Fibroblast of skin of scalp (primary cell): ENCODE measurements around the gene RIF1.
"Not testable (repeated sequence)": the region's sequence is repeated elsewhere in the genome, so short reads cannot be mapped to it uniquely, and the experiment has no call there.

Experiments used
- DNase-seq: peaks from one replicate; pipeline ENCODE4 v3.0.0-alpha.2; 2013

Gene RIF1

DNA sequence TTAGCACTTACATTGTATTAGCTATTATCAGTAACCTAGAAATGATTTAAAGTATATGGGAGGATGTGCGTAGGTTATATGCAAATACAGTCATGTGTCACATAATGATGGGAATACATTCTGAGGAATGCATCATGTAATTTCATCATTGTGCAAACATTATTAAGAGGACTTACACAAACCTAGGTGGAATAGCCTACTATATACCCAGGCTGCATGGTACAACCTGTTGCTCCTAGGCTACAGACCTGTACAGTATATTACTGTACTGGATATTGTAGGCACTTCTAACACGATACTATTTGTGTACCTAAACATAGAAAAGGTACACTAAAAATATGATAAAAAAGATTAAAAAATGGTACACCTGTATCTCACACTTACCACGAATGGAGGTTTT lies 7.9 kb downstream of the RIF1 start:
- no peak for DNase-seq

DNA sequence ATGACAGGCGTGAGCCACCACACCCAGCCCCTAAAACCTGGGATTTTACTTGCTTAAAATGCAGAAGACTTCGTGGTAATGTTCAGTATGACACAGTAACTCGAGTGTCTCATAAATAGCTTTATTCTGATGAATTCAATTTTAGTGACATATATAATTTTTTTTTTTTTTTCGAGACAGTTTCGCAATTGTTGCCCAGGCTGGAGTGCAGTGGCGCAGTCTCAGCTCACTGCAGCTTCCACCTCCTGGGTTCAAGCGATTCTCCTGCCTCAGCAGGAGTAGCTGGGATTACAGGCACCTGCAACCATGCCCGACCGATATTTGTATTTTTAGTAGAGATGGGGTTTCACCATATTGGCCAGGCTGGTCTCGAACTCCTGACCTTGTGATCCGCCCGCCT lies 12.0 kb downstream of the RIF1 start:
- DNase-seq = not testable (repeated sequence)

DNA sequence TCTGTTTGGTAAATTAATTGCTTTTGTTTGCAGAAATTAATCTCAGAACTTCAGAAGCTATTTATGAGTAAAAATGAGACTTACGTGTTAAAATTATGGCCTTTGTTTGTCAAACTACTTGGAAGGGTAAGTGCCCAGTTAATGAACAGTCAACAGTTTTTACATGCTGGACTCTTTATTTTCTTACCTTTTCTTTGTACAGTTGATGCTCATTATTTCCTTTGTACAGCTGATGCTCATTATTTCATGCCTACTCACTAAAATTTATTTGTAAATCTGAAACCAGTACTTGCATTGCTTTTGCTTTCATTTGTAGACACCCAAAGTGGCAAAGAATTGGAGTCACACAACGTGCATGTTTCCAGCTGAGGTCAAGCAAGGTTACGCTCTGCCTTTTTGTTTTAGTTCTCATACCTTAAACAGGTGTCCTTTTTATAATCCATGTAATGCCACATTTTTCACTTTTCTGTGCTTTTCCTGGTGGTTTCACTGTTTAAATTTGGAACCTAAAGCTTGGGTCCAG lies 13.3 kb downstream of the RIF1 start:
- no peak for DNase-seq

DNA sequence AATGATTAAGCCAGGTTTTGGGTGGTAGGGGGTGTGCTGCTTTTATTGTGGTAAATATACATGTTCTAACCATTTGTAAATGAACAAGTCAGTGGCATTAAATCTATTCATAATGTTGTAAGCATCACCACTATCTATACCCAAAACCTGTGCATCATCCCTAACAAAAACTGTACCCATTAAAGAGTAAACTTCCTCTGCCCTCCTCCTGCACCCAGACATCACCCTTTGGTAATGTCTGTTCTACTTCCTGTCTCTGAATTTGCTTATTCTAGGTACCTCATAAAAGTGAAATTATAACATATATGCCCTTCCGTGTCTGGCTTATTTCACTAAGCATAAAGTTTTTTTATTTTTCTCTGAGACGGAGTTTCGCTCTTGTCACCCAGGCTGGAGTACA lies 14.1 kb downstream of the RIF1 start:
- DNase-seq = no peak

DNA sequence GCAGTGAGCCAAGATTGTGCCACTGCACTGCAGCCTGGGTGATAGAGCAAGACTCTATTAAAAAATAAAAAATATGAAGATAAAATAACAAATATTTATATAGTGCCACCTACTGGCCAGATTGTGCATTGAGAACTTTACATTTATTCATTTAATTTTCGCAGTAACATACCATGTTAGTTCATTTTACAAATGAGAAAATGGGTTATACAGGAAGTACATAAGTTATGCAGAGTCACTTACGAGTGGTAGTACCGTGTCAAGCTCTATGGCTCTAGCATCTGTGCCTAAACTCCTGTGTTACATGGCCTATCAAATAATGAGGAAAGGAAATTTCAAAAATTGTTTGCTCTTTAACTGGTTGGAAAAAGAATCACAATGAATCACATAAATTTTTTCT lies 27.9 kb downstream of the RIF1 start:
- peak; percentile 37 for DNase-seq

DNA sequence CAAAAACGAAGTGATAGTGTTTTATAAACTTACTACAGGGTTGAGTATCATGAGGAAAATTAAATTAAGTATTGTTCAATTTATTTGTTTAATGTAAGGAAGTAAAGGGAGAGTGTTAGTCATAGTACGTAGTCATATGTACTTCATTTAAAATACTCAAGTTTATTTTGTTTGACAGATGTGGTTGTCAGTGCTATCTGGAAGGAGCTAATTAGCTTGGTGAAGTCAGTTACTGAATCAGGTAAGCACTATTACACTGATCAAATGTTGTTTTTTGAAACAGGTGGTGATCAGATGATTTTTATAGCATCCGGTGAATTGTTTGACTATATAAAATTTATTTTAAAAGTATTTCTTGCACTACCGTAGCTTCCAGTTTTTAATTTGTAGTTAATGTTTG lies 28.8 kb downstream of the RIF1 start:
- DNase-seq = no peak

DNA sequence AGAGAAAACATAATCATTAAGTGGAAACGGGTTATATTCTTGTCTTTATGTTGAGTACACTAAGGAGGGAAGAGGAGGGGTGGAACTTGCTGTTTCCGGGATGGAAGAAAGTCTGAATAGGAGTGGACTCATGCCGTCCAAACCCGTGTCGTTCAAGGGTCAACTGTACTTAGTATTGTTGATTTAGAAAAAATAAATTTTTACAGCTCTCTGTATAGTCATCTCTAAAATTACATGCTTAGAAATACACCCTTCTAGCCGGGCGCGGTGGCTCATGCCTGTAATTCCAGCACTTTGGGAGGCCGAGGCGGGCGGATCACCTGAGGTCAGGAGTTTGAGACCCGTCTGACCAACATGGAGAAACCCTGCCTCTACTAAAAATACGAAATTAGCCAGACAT lies 29.4 kb downstream of the RIF1 start:
- DNase-seq = no peak

DNA sequence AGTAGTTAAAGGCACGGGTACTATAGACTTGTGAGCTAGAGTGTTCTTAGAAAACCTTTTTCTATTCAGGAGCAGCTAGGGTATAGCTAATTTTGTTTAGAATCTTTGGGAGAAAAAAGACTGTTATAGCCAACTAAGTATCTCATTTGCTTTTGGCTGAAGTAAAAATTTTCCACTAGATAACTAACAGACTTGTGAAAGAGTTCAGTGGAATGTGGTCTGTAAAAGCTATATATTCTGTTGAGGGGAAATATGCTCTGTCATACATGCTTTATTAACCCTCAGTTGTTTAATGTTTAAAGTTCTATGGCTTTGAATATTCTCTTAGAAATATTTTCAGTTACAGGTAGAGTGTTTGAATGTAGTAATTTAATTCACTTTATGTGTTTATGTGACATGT lies 49.7 kb downstream of the RIF1 start:
- peak; percentile 2 for DNase-seq

DNA sequence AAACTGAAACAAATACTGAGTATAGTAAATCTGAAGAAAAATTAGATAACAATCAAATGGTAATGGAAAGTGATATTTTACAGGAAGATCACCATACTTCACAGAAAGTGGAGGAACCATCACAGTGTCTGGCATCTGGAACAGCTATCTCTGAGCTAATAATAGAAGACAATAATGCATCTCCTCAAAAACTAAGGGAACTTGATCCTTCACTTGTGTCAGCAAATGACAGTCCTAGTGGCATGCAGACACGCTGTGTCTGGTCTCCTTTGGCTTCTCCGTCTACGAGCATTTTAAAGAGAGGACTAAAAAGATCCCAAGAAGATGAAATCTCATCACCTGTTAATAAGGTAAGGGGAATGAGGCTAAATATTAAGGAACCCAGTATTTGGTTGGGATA lies 56.1 kb downstream of the RIF1 start:
- DNase-seq = no peak

DNA sequence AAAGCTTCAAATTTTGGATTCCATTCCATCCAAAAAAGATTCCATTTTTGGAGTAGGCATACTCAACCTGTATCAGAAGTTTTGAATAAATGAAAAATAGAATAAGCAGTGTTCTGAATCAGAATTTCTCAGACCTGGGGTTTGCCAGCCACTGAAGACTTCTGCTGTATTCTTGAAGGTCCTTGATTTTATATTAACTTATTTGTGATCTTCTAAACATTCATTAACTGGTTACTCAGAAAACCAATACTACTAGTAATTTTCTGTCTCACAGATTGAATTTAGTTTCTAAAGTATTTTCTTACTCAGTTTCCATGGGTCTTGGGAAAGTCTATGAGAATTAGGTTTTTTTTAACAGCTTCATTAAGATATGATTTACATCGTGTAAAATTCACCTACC lies 60.9 kb downstream of the RIF1 start:
- no peak for DNase-seq

DNA sequence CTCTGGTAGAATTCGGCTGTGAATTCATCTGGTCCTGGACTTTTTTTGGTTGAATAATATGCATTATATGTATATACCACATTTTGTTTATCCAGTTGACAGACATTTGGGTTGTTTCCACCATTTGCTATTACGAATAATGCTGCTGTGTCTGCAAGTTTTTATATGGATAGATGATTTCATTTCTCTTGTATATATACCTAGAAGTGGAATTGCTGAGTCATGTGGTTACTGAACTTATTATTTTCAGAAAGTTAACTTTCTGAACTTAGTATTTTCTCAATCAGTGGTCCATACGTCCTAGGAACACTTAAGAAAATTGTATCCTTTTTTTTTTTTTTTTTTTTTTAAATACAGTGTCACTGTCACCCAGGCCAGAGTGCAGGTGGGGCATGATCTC lies 63.3 kb downstream of the RIF1 start:
- no peak for DNase-seq

DNA sequence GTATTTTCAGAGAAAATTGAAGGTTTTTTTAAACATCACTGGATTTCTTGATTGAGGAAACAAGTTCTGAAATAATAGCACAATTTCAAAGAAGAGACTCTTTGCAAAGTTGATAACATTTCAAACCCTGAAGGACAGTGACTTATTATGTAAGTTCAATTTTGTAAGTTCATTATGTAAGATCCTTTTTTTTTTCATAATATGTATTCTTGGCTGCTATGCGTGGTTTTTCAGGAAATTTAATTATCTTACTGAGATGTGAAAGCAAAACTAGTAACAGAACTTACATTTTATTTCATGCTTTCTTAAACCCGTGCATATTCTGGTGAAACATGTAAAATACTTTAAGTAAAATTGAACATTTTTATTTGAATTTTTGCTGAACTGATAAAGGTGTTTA lies 65.4 kb downstream of the RIF1 start:
- no peak for DNase-seq

DNA sequence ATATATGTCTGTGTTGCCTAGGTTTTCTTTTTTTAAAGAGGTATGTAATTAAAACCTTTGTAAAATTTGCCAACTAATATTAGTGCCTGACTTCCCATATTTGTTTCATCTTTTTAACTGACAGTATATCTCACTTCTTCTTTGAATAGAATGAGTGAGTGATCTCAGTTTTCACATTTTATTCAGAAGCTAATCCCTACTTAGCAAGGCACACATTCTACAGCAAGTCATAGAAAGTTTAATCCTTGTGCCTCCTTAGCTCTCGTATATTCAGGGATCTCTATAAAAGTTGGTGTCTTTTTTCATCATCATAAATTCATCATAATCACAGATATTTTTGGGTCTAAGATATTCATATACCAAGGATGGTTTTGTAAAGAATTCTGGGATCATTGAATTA lies 66.6 kb downstream of the RIF1 start:
- no peak for DNase-seq

DNA sequence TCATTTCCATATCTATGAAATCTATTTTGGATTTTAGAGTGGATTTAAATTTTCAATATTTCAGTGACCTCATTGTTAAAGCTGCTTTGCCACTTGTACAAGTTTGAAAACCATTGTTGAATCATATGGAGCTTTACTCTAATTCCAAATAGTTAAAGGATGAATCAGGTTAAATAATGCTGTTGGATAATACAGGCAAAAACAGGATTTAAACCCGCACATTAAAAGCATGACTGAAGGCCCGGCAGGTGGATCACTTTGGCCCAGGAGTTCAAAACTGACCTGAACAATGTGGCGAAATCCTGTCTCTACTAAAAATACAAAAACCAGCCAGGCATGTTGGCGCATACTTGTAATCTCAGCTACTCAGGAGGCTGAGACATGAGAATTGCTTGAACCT lies 68.3 kb downstream of the RIF1 start:
- peak; percentile 24 for DNase-seq

DNA sequence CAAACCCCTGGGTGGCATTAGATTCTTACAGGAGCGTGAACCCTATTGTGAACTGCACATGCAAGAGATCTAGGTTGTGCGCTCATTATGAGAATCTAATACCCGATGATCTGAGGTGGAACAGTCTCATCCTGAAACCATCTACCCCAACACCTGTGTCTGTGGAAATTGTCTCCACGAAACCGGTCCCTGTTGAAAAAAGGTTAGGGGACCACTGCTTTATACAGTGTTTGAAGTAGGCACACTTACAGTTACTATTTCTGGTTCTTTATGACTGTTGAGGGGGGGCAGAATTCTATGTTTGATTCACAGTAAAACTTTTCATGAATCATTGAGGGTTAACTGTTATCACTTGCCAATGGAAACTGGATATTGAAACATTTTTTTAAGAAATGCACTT lies 72.0 kb downstream of the RIF1 start:
- no peak for DNase-seq

DNA sequence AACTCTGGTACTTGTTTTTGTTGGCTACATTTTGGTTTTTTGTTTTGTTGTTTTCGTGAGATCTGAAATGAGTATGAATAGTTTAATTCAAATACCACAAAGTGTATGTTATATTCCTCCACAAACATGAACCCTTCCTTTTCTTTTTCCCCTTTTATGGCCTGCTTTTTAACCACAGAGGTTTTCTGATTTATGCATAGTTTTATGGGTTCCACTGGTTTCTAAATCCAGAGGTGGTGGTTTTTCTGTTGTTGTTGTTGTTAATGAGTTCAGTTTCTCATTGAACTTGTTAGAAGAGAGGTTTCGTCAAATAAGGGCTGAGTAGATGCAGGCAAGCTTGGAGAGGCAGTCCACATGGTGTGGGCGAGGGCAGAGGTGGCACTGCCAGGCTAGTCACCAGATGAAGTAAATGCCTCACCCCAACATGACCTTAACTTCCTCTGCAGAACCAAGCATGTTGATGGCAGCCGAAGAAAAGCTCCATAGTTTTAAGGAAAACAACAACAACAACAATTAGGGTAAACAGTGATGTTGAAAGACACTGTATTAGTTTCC lies 72.5 kb downstream of the RIF1 start:
- no peak for DNase-seq

DNA sequence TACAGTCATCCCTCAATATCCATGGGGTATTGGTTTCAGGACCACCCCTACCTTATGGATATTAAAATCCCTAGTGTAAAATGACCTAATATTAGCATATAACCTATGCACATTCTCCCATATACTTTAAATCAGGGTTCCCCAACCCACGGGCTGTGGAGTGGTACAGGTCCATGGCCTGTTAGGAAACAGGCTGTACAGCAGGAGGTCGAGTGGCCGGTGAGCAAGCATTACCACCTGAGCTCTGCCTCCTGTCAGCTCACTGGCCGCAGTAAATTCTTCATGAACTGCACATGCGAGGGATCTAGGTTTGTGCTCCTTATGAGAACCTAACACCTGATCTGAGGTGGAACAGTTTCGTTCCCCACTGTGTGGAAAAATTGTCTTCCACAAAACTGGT lies 73.8 kb downstream of the RIF1 start:
- no peak for DNase-seq

DNA sequence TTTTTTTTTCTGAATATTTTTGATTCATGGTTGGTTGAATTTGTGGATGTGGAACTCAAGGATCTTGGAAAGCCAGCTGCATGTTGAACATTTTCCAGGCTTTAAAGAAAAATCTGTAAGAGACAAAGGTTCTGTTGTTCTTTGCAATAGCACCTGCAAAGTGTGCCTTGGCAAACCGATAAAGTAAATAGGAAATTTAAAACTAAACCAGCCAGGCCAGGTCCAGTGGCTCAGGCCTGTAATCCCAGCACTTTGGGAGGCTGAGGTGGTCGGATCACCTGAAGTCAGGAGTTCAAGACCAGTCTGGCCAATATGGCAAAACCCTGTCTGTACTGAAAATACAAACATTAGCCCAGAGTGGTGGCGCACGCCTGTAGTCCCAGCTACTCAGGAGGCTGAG lies 74.4 kb downstream of the RIF1 start:
- DNase-seq = no peak

DNA sequence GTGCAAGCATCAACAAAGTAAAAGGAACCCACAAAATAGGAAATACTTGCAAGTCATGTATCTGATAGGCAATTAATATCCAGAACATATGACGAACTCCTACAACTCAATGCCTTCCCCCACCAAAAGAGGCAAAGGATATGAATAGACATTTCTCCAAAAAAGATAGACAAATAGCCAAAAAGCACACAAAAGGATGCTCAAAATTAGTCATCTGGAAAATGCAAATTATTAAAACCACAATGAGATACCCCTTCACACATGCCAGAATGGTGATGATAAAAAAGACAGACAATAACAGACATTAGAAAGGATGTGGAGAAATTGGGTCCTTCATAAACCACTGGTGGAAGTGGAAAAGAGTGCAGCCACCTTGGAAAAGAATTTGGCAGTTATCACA lies 76.4 kb downstream of the RIF1 start:
- DNase-seq = no peak

DNA sequence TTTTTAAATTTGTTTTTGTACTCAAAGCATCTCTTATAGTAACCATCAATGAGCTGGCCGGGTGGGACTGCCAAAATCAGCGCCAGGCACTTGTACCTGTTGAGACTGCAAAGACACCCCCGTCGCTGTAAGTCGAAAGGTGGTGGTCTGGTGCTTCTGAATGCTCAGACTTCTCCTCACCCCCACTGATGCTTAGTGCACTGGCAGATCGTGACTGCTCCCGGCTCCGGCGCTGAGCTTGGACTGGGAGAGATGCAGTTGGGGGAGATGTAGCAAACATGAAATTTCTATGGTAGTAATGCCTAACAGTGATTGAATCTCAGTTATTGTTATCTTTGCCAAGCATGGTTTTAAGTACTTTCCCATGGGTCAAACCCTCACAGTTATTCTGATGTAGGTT lies 80.6 kb downstream of the RIF1 start:
- DNase-seq = no peak

DNA sequence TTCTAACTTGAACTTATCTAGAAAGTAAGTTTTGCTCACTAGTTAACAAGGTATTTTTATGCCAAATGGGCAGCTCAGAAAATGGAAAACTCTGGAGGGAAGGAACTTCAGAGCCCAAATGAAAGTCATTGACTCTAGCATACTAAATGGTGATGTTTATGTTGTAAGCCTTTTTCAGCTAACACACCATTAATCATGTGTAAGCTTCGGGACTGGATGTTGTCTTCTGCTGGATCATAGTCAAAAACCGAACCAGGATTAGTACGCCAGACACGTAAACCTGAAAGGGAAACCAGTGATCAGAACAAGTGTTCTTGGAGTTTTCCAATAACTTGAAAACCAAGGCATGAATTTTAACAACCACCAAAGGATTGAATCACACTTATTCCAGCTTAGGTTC lies 81.8 kb downstream of the RIF1 start:
- no peak for DNase-seq

DNA sequence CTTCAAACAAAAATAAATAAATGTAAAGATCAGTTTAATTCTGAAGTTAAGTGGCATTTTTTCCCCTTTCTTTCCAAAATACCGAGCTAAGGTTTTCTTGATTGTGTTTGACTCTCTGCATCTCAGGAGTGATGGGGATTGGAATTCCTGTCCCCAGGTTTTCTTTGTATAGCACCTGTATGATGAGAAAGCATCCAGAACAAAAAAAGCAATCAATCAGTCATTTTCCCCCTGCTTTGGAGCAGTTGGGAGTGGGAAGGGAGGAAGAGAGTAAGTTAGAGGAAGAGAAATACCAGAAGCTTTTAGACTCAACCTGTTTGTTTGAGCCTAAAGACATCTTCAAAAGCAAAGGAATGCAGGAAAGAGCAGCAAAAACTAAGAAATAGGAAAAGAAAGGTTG lies 88.5 kb downstream of the RIF1 start:
- no peak for DNase-seq

DNA sequence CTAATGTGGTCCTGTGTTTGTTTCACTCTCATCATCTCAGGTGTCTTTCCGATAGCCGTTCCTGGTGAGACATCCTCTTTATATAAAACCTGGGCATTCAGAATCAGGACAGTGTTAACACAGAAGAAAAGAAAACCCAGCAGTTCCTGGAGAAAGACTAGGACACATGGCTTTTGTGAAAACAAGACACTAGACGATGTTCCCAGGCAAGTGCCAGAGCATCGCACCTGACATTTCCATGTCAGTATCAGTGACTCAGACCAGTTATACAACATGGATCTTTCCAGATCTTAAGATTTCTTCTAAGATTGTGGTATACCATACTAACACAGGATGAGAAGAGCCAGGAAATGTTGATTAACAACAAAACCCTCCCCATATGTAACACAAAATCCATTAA lies 96.5 kb downstream of the RIF1 start:
- no peak for DNase-seq

DNA sequence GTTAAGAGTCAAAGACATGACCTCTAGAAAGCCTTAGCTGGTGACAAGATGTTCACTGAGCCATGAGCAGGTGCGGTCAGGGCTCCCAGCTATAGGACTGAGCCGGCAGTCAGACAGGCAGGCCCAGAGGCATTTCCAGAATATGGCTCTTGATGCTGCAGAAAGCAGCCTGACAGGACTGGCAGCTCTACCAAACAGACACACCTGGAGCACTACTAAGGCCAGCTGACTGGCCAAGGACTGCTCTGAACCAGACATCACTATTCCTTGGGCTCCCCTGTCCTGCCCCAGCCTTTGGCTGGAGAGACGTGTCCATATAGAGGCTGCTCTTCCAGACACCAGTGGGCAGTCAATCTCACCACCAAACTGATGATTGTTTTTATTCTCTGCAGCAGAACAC lies 98.8 kb downstream of the RIF1 start:
- no peak for DNase-seq

DNA sequence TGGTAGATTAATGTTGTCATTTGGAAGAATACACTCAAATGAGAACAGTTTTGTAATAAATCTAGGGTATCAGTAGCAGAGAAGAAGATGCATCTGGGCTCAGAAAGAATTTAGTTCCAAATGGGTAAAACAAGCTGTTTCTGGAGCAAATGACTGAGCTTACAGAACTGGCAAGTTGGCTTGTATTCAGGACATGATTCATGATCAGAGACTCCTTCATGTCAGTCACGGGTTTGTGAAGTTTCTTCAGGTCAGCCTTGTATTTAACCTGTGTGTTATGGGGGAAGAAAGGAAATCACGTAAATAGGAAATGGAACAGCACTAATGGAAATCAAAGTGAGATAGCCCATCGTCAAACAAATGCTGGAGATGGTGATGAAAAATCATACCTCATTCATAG lies 109.1 kb downstream of the RIF1 start:
- peak; percentile 5 for DNase-seq

DNA sequence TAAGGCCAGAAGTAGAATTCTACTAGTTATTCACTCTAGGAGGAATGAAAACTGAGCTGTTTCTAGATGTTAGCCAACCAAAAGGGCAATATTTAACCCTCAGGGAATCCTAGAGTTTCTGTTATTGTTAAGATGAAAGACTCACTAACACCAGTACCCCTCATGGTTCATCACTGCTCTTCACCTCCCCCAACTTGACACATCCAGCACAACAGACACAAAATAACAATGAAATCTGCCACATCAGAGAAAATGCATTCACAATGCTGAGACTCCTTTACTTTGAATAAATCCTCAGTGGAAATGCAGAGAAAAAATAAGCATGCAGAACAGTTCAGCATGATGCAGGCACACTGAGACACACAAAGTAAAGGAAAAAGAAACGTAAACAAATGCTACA lies 111.3 kb downstream of the RIF1 start:
- no peak for DNase-seq
